Activated naive CD8-positive, alpha-beta T cell treated with anti-CD3 and anti-CD28 coated beads, Interleukin-2, amount 50 U/mL, for 16 hours (primary cell): ENCODE measurements around the gene NCK1.

Experiments
- DNase-seq: peaks from one replicate; pipeline ENCODE4 v3.0.0-alpha.2; 2020; ENCODE audit warnings: low read depth, low spot score

The NCK1 gene

GRCh38 chr3:136906725-136907124, 44.7 kb downstream of the NCK1 start:
- DNase-seq: no peak

GRCh38 chr3:136908297-136908696, 46.3 kb downstream of the NCK1 start:
- DNase-seq: no peak

- no peak for DNase-seq
Observed at GRCh38 chr3:136909187-136909586, 47.2 kb downstream of the NCK1 start.

DNA sequence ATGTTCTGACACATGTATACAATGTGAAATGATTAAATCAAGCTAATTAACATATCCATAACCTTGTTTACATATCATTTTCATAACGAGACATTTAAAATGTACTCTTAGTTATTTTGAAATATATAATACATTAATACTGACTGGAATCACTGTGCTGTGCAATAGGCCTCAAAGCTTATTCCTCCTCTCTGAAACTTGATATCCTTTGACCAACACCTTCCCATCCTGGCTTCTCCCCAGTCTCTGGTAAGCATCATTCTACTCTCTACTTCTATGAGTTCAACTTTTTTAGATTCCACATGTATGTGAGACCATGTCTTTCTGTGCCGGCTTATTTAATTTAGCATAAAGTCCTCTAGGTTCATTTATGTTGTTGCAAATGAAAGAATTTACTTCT, 48.7 kb downstream of the NCK1 start:
- no peak for DNase-seq

GRCh38 chr3:136913168-136913567, 51.2 kb downstream of the NCK1 start:
- no peak for DNase-seq

GRCh38 chr3:136914739-136915138, 52.7 kb downstream of the NCK1 start:
- no peak for DNase-seq

GRCh38 chr3:136916223-136916622, 54.2 kb downstream of the NCK1 start:
- no peak for DNase-seq

GRCh38 chr3:136919799-136920580, 58.0 kb downstream of the NCK1 start:
- DNase-seq: no peak

DNA sequence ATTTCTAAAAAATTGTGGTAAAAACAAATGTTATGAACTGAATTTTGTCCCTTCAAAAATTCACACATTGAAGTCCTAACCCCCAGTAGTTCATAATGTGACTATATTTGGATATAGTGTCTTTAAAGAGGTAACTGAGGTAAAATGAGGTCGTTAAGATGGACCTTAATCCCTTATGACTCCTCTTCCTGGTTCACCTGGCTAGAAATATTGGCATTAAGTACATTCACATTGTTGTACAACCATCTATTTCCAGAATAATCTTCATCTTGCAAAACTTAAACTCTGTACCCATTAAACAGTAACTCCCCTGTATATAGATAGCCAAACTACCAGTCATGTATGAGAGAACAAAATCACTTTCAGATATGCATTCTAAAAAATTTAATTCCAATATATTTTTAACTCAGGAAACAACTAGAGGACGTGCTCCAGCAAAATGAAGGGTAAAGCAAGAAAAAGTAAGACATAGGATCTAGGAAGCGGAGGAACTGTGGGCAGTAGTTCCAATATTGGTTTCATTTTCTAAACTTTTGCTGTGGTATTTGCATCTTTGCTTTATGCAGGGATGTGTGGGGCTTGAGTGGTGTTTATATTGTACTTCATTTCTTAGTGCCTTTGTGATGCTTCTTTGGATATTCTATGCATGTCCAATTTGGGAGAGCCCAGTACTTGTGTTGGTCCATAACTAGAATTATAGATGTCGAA, 59.0 kb downstream of the NCK1 start:
- no peak for DNase-seq

DNA sequence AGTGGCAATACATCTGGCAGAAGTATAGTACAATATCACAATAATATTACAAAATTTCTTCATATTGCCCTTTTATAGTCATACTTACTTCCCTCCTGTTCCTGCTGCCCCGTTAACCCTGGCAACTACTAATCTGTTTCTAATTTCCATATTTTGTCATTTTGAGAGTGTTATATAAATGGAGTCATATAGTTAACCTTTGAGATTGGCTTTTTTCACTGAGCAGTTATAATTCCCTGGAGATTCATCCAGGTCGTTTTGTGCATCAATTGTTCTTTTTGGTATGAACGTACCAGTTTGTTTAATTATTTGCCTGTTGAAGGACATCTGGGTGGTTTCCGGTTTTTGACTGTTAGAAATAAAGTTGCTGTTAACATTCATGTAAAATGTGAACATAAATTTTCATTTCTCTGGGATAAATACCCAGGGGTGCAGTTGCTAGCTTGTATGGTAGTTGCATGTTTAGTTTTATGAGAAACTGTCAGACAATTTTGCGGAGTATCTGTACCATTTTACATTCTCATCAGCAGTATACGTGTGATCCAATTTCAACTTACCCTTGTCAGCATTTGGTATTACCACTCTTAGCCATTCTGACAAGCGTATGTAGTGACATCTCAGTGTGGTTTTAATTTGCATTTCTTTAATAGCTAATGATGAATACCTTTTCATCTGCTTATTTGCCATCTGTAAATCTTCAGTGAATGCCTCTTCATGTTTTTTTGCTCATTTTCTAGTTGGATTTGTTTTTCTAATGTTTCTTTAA, 63.6 kb downstream of the NCK1 start:
- no peak for DNase-seq

DNA sequence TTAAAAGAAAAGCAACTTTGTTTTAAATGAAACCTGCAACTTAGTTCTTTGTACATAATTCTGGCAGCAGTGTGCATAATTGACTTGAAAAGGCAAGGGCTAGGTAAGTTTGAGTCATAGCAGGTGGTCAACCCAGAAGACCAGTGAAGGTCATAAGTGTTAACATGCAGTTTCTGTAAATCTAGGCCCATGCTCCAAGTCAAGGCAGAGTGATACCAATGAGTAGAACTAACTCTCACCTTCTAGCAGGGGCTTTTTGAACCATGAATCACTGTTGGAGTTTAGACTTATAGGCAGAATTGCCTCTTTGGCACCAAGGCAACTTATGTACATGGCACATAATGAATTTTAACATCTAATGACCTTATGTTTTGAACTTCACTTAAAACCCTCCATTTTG, 66.2 kb downstream of the NCK1 start:
- DNase-seq: no peak

DNA sequence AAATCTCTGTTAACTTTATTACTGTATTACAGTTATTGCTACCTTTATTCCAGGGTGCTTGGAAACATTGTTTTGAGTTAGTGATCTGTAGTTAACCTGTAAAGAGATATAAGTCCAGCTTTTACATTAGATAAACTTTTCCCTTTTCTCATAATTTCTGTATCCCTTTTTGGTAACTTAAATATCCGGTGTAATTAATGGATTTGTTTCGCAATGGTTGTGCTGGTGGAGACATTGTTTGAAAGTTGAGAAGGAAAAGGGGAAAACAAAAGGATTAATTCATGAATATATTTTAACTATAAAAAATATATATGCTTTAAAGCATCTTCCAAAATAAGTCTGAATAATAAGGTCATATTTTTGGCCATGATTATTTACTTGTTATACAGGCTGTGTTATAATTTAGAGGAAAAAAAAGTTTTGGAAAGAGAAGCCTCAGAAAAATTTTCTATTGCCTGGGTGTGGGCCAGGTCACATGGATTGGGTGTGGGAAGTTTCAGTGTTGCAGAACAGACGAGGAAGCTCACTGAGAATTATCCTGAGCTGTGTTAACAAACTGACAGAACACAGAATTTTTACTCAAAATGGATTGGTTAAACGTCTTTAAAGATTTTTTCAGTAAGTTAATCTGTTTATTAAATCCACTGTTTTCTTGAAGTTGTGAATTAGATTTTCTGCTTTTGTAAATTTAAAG, 68.1 kb downstream of the NCK1 start:
- no peak for DNase-seq

DNA sequence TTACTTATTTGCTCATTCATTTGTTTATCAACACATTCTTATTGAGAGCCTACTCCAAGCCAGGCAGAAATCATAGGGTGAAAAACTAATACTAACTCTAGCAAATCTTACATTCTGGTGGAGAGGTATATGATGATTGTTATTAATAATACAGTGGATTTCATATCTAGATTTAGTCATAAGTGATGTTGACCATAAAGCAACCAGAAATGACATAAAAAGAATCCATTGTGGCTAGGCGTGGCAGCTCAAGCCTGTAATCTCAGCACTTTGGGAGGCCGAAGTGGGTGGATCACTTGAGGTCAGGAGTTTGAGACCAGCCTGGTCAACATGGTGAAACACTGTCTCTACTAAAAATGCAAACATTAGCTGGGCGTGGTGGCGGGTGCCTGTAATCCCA, 69.6 kb downstream of the NCK1 start:
- DNase-seq: no peak

DNA sequence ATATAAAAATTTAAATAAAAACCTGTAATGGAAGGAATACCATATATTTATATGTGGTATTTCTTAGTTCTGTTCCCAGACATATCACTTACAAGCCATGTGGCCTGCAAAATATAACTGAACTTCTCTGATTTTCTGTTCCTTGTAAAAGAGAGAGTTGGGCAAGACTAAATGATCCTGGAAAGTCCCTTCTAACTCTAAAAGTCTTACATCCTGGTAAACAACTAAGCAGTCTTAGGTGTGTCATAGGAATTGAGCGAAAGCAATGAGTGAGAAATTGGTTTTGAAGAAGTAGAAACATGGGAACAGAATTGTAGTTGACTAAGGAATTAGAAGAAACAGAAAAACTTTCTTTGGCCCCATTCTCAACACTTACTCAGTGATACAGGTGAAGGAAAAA, 70.5 kb downstream of the NCK1 start:
- no peak for DNase-seq

GRCh38 chr3:136932978-136933772, 71.2 kb downstream of the NCK1 start:
- DNase-seq: no peak

DNA sequence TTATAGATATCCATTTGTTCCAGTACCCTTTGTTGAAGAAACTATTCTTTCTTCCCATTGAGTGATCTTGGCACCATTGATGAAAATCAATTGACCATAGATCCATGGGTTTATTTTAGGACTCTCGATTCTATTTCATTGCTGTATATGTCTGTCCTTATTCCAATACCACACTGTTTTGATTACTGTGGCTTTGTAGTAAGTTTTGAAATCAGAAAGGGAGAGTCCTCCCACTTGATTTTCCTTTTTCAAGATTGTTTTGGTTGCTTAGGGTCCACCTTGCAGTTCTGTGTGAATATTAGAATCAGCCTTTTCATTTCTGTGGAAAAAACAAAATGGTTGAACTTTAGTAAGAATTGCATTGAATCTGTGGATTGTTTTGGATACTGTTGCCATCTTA, 75.2 kb downstream of the NCK1 start:
- no peak for DNase-seq

- no peak for DNase-seq
Observed at GRCh38 chr3:136937851-136938250, 75.8 kb downstream of the NCK1 start.

GRCh38 chr3:136938334-136938733, 76.3 kb downstream of the NCK1 start:
- no peak for DNase-seq

DNA sequence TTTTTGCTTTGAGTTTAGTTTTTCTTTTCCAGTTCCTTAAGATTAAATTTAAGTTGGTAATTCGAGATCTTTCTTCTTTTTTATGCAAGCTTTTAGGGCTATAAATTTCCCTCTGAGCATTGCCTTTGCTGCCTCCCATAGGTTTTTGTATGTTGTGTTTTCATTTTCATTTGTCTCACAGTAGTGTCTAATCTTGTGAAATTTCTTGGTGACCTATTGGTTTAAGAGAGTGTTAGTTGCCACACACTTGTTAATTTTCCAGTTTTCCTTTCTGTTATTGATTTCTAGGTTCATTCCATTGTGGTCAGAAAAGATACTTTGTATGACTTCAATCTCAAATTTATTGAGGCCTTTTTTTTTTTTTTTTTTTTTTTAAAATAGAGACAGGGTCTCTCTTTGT, 77.5 kb downstream of the NCK1 start:
- no peak for DNase-seq

- DNase-seq: no peak
Observed at GRCh38 chr3:136942803-136943202, 80.8 kb downstream of the NCK1 start.

DNA sequence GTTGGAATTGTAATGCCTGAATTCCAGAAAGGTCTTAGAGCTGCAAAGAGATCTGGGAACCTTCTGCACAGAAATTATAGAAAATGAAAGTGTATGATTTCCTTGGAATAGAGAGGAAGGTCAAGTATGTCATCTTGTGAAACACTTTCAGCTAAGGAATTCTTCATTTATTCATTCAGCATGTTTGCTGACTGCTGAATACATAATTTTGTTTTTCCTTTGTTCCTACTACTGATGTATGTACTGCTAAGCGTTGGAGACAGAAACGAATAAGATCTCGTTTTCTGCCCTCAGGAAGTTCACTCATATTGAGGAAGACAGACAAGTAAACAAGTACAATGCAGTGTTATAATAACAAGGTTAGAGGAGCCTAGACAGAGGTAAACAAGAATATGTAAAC, 81.4 kb downstream of the NCK1 start:
- no peak for DNase-seq
